HG03159 (cell line): Measurements from ENCODE around the gene FAM222A.

Experiments used
- ATAC-seq: cut with Tn5 transposase; IDR thresholded peaks from one replicate; pipeline ENCODE4 v1.9.1; 2021; ENCODE audit warnings: mild to moderate bottlenecking, moderate library complexity; ENCODE audit not compliant: unreplicated experiment

FAM222A gene

GRCh38 chr12:109710747-109711595, 2.7 kb upstream of the FAM222A start:
- ATAC-seq = no peak

DNA sequence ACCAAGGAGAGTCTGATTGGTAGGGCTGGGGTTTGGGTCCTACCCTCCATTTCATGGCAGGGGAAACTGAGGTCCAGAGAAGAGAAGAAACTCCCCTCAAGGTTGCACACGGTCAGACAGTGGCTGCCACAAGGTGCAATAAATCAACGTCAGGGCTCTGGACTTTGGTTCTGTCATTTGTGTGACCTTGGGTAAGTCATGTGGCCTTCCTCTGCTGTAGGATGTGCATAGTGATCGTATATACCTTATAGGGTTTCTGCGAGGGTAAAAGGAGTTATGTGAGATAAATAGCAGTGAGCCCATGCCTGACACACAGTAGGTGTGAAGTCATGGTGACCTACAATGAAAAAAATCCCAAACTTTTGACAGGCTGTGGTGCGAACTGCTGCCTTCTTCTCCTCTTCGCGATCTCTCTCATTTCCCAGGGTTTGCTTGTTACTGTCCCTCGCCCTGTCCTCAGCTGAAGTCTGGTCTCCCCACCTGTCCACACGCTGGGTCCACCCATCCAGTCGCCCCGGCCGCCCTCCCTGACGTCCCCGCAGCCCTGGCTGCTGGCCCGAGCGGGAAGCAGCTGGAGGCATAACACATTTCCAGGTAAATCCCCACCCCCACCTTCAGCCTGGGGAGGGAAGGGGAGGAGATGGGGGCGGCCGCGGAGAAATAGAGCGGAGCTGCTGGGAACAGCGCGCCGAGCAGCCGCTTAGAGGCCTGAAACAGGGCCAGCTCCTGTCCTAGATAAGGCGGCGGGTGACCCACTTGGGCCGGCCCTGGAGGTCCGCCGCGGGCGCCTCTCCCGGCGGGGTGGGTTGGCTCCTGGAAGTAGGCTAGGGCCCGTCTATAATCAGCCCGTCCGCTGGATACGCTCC, 1.8 kb upstream of the FAM222A start:
- ATAC-seq = no peak

- ATAC-seq = peak; percentile 12
These were observed 702 bp downstream of the FAM222A start for GRCh38 chr12:109714141-109714912.

DNA sequence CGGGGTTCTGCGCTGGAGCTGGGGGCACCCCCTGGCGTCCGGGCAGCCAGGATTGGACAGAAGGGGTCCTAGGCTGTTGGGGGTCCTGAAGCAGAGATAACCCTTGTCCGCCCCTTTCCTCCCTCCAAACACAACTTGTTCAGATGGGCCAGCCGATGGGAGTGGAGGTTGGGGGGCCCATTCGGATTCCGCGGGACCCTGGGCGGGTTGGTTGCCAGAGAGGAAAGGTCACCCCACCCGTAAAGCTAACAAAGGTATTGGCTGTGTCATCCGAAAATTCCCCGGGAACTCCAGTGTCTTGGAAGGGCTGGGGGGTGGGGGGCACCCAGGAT, 1.3 kb downstream of the FAM222A start:
- no peak for ATAC-seq

- ATAC-seq = no peak
These were observed 1.9 kb downstream of the FAM222A start for GRCh38 chr12:109715310-109716091.

GRCh38 chr12:109716092-109716479, 2.5 kb downstream of the FAM222A start:
- ATAC-seq = no peak

DNA sequence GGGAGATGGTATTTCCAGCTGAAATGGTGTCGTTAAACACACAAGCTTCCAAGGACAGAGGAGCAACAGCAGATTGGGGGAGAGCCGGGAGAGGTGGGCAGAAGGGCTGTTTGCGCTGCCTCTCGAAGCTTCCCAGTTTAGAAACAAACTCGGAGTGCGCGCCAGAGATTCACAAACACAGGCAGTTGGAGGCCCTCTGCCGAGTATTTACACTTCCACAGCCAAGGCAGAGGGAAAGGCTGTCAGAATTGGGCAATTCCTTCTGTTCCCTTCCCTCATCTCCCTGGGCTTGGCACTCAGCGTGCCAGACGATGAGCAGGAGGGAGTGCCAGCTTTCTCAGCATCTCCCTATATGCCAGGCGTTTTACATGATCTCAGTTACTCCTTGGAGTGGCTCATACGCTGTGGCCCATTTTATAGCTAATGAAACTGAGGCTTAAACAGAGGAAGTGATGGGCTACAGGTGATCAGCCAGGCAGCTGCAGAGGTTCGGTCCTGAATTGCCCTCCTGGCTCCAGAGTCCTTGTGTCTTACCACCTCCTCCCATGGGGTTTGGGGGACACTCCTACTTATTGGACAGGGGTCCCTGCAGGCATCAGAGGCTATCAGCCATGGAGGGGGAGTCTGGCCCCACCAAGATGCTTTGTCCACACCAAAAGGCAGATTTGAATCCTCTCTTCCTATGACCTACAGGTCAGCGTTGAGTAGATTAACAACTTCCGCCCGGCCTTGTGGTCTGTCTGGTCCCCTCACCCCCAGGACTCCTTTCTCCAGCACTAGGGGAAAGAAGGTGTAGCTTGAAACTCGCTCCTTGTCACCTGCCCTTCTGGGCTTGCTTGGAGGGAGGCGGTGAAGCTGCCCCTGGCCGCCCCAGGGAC, 3.1 kb downstream of the FAM222A start:
- no peak for ATAC-seq

DNA sequence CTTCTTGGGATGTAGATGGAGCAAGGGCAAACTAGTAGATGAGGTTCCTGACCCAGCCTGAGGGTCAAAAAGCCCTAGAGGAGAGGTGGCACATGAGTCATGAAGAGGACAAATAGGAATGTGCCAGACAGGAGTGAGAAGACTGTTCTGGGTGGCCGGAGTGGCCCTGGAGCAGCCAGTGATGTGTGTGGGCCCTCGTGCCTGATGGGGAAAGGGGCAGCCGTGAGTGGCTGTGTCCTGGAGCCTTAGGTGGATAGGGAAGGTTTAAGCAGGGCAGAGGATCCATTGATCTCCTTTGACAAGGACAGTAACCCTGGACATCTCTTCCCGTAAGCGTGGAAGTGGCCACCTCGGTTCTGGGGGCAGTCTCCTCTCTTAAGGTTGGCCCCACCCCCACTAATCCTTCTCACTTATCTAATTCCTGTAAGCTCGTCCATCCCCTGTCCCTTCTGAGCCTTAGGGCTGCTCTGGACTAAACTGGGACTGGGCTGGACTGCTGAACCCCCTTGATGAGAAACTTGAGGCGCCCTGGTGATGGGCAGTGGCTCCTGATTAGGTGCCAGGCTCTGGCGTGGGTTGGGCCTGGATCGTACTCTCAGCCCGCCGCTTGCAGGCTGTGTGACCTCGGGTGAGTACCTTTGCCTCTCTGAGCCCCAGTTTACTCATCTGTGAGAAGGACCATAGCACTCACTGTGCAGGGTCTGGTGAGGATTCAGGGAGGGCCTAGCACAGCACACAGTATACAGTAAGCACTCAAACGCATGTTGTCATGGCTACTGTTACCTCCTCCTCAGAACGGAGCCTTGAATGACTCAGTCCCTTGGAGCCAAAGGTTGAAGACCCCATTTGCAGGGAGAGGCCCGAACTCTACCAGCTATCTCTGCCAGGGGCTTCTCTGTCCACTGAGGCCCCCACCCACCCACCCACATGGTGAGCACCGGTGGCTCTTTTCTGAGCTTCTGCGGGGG, 4.0 kb downstream of the FAM222A start:
- ATAC-seq = no peak

DNA sequence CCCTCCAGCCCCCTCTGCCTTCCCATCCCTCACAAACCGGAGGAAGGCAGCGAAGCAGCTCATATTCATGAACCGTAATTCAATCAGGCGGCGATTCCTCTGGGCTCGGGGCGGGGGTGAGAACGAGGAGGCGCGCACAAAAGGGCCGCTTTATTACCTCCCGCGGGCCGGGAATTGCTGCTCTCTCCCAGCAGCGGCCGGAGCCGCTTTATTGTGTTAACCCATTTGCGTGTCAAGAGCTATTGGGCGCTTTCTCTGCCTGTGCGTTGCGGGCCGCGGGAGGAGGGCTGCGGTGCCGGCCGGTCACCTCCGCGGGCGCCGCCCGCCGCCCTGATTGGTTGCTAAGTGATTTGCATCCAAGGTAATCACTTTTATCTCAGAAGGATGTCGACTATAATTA, 4.8 kb downstream of the FAM222A start:
- no peak for ATAC-seq

GRCh38 chr12:109719123-109720022, 5.7 kb downstream of the FAM222A start:
- ATAC-seq = no peak

DNA sequence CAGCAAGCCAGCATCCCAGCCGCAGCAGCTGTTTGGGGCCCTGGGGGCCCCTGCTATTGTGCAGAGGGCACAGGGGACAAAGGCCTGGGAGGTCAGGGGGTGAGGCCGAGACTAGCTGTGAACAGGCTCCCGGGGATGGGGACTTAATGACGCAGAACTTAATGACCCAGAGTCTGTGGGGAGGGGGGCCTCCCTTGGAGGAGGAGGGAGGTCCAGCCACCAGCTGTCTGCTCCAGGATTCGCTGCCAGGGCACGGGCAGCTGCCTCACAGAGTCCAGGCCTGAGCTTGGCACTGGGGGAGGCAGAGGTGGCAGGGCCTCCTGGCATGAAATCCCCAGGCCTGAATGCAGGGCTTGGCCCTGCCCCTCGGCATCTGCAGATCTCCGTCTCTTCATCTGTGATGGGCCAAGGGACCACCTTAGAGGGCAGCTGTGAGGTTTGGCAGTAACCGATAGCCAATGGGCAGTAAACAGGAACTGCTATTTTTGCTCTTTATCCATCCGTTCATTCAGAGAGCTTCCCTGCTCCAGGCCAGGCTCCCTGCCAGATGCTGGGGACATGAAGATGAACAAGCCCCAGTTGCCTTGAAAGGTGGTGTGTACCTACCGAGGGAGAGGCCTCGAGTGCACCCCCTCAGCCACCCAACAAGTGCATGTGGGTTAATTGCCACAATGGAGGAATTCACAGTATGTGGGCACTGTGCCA, 6.7 kb downstream of the FAM222A start:
- ATAC-seq = no peak

DNA sequence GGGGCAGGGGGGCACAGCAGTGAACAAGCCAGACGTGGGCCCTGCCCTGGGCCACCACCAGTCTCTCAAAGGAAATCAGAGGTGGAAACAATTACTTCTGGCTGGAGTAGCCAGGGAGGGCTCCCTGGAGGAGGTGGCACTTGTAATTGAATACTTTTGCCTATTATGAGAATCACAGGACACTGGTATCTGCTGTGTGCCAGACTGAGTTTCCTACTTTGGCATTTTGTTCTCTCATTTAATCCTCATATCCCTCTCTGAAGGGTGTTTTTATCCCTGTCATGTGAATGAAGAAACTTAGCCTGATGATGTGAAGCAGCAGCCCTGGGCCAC, 7.2 kb downstream of the FAM222A start:
- no peak for ATAC-seq

- no peak for ATAC-seq
These were observed 7.7 kb downstream of the FAM222A start for GRCh38 chr12:109721276-109721675.

DNA sequence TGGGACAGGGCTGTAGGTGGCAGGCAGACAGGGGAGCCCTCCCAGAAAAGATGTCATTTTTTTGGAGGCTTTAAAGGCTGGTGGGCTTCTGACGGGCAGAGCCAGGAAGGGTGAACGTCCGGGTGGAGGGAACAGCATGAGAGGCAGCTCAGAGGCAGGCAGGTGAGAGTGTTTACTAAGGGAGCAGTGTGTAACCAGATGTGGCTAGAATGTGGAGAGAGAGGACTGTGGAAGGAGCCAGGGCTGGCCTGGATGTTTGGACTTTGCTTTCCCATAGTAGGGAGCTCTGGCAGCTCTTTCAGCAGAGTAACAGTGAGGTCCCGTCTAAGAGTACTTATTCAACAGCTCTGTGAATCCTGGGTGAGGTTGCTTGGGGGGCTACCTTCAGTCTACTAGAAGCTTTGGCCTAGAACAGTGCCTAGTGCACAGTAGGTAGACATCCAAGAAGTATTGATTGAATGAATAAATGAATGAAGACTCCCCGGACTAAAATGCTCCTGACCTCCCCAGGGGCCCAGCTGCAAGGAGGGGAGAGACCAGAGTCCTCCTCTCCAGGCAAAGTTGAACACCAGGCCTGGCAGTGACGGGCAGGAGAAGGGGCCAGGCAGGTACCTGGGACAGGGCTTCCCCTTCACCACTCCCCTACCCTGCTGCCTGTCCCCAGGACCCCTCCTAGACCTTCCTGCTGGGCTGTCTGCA, 8.5 kb downstream of the FAM222A start:
- ATAC-seq = no peak

GRCh38 chr12:109722721-109723094, 9.1 kb downstream of the FAM222A start:
- ATAC-seq = no peak

DNA sequence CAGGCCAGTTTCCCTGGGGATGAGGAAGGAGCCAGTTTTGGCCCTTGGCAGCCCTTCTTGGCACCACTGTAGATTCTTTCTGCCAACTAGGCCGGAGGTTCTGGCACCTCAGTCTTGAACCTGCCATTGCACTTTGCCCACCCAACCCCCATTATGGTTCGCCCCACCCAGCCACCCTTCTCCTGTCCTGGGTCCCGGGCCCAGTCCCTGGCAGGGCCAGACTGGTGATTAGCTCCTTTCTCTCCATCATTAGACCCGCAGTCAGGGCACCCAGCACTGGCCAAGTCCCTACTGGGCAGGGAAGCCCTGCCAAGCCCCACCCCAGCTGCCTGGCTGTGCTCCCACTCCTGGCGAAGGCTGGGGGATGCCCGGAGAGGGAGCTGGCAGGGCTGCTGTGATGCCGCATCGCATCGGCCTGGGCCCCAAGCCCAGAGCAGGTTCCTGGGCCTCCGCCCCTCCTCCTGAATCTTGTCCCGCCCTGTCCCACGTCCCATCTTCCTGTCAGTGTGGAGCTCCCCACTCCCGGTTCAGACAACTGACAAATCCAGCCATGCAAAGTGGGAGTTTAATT, 9.8 kb downstream of the FAM222A start:
- ATAC-seq = no peak
